NCI-H2107 treated with DMSO at 0.1 percent for 48 hours (cell line): ENCODE data around the gene TSHR.

Experiments
- DNase-seq: peaks from one replicate; lab custom pipeline; 2025; ENCODE audit not compliant: unreplicated experiment; lab: John Stamatoyannopoulos, UW

TSHR gene

GRCh38 chr14:81172353-81172752, 216.9 kb downstream of the TSHR start:
- DNase-seq = no peak

DNA sequence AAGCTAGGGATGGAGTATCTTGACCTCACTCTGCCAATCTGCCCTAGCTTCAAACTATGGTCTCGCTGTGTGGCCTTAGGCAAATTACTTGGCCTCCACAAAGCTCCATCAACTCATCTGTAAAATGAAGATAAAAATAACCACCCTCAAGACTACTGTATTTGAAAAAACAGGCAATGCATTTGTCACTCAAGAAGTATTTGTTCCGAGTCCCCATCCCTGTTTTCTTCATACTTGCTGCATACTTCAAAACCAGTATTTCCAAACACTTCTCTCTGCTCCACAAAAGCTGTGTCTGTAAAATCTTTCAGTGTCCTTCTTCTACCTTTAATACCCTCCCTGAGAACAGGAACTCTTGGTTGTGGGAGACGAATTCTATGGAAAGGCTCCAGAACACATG, 217.5 kb downstream of the TSHR start:
- DNase-seq = no peak

DNA sequence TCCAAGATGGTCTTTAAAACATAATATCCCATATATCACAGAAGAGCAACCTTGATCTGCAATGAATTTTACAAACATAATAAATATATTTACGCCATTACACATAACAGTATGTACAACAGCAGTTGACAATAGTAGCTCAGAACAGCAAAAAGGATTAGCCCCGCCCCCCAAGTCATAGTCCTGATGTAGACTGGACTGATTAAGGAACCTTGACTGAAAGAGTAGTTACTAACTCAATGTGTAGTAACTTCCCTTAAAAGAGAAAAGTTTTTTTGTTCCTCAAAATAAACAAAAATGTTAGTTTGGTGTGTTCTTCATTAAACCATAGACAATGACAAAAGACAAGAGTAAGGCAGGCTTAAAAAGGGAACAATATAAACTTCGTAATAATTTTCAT, 220.8 kb downstream of the TSHR start:
- DNase-seq = no peak

- DNase-seq = no peak
These were observed 221.8 kb downstream of the TSHR start for GRCh38 chr14:81177225-81177624.

DNA sequence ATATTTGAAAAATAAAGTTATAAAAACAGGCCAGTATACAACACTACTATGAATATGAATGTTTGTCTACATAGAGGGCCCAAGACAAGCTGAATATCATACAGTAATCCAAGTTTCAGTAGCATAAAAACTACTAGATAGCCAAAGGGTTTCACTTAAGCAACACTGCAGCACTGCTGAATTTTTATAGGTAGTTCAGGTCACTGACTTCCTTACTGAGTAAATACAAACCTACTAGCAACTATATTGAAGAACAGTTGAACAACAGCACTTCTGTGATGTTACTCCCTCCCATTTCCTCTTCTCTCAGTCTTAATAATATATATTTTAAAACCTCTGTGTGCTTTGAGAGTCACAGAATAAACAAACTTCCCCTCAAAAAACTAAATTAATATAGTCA, 222.6 kb downstream of the TSHR start:
- DNase-seq = no peak

DNA sequence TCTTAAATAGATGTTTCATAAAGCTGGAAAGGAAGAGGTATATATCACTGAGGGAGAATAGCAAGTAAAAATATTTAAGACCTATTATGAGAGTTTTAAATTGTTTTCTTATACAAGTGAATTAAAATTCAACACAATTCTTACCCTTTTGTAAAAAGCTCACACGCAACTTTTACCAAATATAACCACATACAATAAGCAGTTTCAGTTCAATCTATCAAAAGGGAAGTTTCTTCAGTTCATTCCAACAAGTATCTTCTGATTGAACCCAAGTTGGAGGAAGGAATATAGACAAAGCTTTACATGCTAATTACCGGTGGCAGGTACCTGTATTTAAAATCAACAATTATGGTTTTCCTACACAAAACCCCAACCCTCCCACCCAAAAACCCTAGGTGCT, 224.2 kb downstream of the TSHR start:
- no peak for DNase-seq

GRCh38 chr14:81187832-81188522, 232.6 kb downstream of the TSHR start:
- DNase-seq = no peak

GRCh38 chr14:81192594-81192993, 237.2 kb downstream of the TSHR start:
- DNase-seq = no peak

DNA sequence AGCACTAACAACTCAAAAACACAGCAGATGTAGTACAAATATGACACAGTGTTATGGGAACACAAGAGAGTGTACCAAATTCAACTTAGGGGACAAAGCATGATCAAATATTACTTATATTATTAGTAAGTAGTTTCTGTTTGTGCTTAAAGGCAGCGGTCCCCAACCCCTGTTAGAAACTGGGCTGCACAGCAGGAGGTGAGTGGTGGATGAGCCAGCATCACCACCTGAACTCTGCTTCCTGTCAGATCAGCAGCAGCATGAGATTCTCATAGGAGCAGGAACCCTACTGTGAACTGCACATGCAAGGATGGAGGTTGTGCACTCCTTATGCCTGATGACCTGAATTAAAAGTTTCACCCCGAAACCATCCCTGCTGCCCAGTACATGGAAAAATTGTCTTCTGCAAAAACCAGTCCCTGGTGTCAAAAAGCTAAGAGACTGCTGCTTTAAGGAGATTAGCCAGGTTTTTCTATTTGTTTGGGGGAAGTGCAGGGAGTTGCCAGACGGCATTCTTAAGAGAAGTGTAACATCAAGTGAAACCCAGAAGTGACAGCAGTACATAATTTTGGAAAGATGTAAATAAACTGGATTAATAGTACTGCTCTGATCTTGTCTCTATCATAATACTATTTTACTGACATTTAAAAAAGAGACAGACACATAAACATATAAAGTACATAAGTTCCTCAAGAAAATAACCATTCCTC, 238.7 kb downstream of the TSHR start:
- DNase-seq = no peak
